Measurements from ENCODE around the gene MAGEA8. TPM values are rescaled to one million over a fixed set of nuclear protein-coding genes. Genes with fewer than 3 reads are reported as not detected.

Gene MAGEA8
- total and polyA plus RNA-seq, 2 donors (not counting 1 experiment from before 2014, with no cell fraction given) = not detected

DNA sequence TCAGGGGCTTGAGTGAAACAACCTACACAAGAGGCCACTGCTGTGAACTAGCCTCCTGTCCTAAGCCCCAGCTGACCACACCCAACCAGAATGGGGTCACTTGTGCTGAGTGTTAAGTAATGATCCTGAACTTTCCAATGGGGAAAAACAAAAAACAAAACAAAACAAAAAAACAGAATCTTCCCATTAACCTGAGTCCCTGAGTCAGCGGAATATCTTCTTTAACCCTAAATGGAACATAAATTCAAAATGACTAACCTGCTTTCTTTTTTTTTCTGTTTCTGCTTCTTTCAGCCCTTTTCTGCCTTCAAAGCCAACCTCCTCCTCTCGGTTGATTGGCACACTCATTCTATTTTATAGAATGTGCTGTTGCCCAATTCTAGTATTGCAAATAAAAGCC, 31.2 kb upstream of the MAGEA8 start:
- H3K4me1 ChIP-seq (ENCODE audit: control insufficient read depth in 2 of 2, insufficient read depth in 2 of 2, low read length in 2 of 2) = no peaks in the 10 kb centered on the region
- TF ChIP-seq, protein P1, sequence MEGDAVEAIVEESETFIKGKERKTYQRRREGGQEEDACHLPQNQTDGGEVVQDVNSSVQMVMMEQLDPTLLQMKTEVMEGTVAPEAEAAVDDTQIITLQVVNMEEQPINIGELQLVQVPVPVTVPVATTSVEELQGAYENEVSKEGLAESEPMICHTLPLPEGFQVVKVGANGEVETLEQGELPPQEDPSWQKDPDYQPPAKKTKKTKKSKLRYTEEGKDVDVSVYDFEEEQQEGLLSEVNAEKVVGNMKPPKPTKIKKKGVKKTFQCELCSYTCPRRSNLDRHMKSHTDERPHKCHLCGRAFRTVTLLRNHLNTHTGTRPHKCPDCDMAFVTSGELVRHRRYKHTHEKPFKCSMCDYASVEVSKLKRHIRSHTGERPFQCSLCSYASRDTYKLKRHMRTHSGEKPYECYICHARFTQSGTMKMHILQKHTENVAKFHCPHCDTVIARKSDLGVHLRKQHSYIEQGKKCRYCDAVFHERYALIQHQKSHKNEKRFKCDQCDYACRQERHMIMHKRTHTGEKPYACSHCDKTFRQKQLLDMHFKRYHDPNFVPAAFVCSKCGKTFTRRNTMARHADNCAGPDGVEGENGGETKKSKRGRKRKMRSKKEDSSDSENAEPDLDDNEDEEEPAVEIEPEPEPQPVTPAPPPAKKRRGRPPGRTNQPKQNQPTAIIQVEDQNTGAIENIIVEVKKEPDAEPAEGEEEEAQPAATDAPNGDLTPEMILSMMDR (IDR thresholded peaks at IDR 0.05) = no peak
- no peak for TF ChIP-seq EZH2 (IDR thresholded peaks at IDR 0.05; ENCODE audit: borderline replicate concordance, insufficient read depth, low read depth, low read length, poor library complexity, severe bottlenecking)
- H3K27me3 ChIP-seq (replicated peaks in 1 of 4; ENCODE audit: control extremely low read depth in 1 of 4, control insufficient read depth in 3 of 4, insufficient read depth in 4 of 4, low read length in 3 of 4) = no peaks in the 10 kb centered on the region
- intact Hi-C loops (cut with micrococcal nuclease) = no loop called here
- H3K27ac ChIP-seq (ENCODE audit: low read length in 2 of 2) = no peak overlapping the region
- H3K27ac Mint-ChIP-seq = no peak overlapping the region
- H3K4me2 ChIP-seq (replicated peaks; ENCODE audit: low read depth, low read length, poor library complexity, severe bottlenecking) = no peak overlapping the region
- no peak overlapping the region for H3K9ac ChIP-seq (ENCODE audit: low read length)
- no peaks in the 10 kb centered on the region for H4K20me1 ChIP-seq (ENCODE audit: control insufficient read depth, insufficient read depth, low read length, poor library complexity, severe bottlenecking)
- no peak overlapping the region for H2AFZ ChIP-seq (ENCODE audit: insufficient read depth, low read depth, low read length, poor library complexity, severe bottlenecking)
- no peaks in the 10 kb centered on the region for H3K9me3 ChIP-seq (ENCODE audit: control extremely low read depth in 1 of 3, control insufficient read depth in 2 of 3, insufficient read depth in 1 of 3, low read length in 2 of 3)
- H3K4me1 Mint-ChIP-seq = no peaks in the 10 kb centered on the region
- no peaks in the 10 kb centered on the region for H3K36me3 ChIP-seq (replicated peaks in 1 of 2; ENCODE audit: control extremely low read depth in 1 of 2, control insufficient read depth in 1 of 2, extremely low read depth in 1 of 2, insufficient read depth in 2 of 2, low read length in 1 of 2)
- no peak overlapping the region for H3K4me3 ChIP-seq (ENCODE audit: control extremely low read depth in 1 of 5, extremely low read depth in 1 of 5, insufficient read depth in 1 of 5, low read depth in 2 of 5, low read length in 4 of 5)
- ChIA-PET CTCF (no interaction called here), POLR2A (no interaction called here)
- H3K9me3 Mint-ChIP-seq (ENCODE audit: insufficient read depth) = no peaks in the 10 kb centered on the region
- DNase-seq = no peak
- H3K4me3 Mint-ChIP-seq = no peak overlapping the region
- H3K27me3 Mint-ChIP-seq = peaks cover 3% of the 10 kb centered on the region
- ATAC-seq (ENCODE audit: low read depth) = no peak
- 83% methylated on average over 1 of the region's 2 CpGs for WGBS (ENCODE audit: insufficient coverage)
- no peaks in the 10 kb centered on the region for H3K79me2 ChIP-seq (ENCODE audit: control insufficient read depth, insufficient read depth, low read length)

DNA sequence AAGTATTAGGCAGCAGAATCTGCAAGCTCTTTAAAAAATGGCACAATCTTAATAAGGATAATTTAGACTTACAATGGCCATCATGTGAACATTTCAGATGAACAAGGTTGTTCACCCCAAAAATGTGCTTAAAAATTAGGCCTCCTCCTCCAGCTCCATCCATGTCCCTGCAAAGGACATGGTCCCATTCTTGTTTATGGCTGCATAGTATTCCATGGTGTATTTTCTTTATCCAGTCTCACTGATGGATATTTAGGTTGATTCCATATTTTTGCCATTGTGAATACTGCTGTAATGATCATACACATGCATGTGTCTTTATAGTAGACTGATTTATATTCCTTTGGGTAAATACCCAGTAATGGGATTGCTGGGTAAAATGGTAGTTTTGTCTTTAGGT, 29.1 kb upstream of the MAGEA8 start:
- Histone ChIP-seq H3K36me3 (replicated peaks in 1 of 2; ENCODE audit: control extremely low read depth in 1 of 2, control insufficient read depth in 1 of 2, extremely low read depth in 1 of 2, insufficient read depth in 2 of 2, low read length in 1 of 2) (no peaks in the 10 kb centered on the region), H3K9me3 (ENCODE audit: control extremely low read depth in 1 of 3, control insufficient read depth in 2 of 3, insufficient read depth in 1 of 3, low read length in 2 of 3) (no peaks in the 10 kb centered on the region), H3K79me2 (ENCODE audit: control insufficient read depth, insufficient read depth, low read length) (no peaks in the 10 kb centered on the region), H3K4me2 (replicated peaks; ENCODE audit: low read depth, low read length, poor library complexity, severe bottlenecking) (no peak overlapping the region), H3K27ac (ENCODE audit: low read length in 2 of 2) (no peak overlapping the region), H3K4me1 (ENCODE audit: control insufficient read depth in 2 of 2, insufficient read depth in 2 of 2, low read length in 2 of 2) (no peaks in the 10 kb centered on the region), H4K20me1 (ENCODE audit: control insufficient read depth, insufficient read depth, low read length, poor library complexity, severe bottlenecking) (no peaks in the 10 kb centered on the region), H3K9ac (ENCODE audit: low read length) (no peak overlapping the region), H3K4me3 (ENCODE audit: control extremely low read depth in 1 of 5, extremely low read depth in 1 of 5, insufficient read depth in 1 of 5, low read depth in 2 of 5, low read length in 4 of 5) (no peak overlapping the region), H3K27me3 (replicated peaks in 1 of 4; ENCODE audit: control extremely low read depth in 1 of 4, control insufficient read depth in 3 of 4, insufficient read depth in 4 of 4, low read length in 3 of 4) (no peaks in the 10 kb centered on the region), H2AFZ (ENCODE audit: insufficient read depth, low read depth, low read length, poor library complexity, severe bottlenecking) (no peak overlapping the region)
- POLR2A ChIA-PET = no interaction called here
- H3K27me3 Mint-ChIP-seq = peaks cover 3% of the 10 kb centered on the region
- no peaks in the 10 kb centered on the region for H3K9me3 Mint-ChIP-seq (ENCODE audit: insufficient read depth)
- intact Hi-C loops (cut with micrococcal nuclease) = no loop called here
- ATAC-seq (ENCODE audit: low read depth) (no peak), DNase-seq (no peak)
- CTCF ChIA-PET = no interaction called here
- no peaks in the 10 kb centered on the region for H3K4me1 Mint-ChIP-seq
- TF ChIP-seq, protein P1 (IDR thresholded peaks at IDR 0.05) = no peak
- no peak for TF ChIP-seq EZH2 (IDR thresholded peaks at IDR 0.05; ENCODE audit: borderline replicate concordance, insufficient read depth, low read depth, low read length, poor library complexity, severe bottlenecking)
- no peak overlapping the region for H3K27ac Mint-ChIP-seq
- H3K4me3 Mint-ChIP-seq = no peak overlapping the region
